Neural progenitor cell (in vitro differentiated cells): ENCODE measurements around the gene ACKR4.

Experiments used
- CTCF ChIP-seq: fragments of 200-600 bp; sonication (generic); IDR thresholded peaks from 2 replicates; pipeline ENCODE4 v1.5.1; 2017; ENCODE audit warnings: antibody characterized with exemption, mild to moderate bottlenecking
- EZH2 ChIP-seq: fragments of 200-600 bp; sonication (generic); IDR thresholded peaks from 2 replicates; pipeline ENCODE4 v1.6.1; 2017; ENCODE audit warnings: antibody characterized with exemption, mild to moderate bottlenecking, moderate library complexity
- EZH2phosphoT487 ChIP-seq: fragments of 200-600 bp; sonication (generic); IDR thresholded peaks from 2 replicates; pipeline ENCODE4 v1.6.1; 2017; ENCODE audit warnings: antibody characterized with exemption

- TF ChIP-seq EZH2 (no peak), CTCF (no peak), EZH2phosphoT487 (no peak)
Measured at GRCh38 chr3:132549890-132550578, 47.0 kb upstream of the ACKR4 start.
